Measurements from ENCODE around the gene NAGS.
"Not testable (repeated sequence)": the region's sequence is repeated elsewhere in the genome, so short reads cannot be mapped to it uniquely, and the experiment has no call there.

The NAGS gene

GRCh38 chr17:43986225-43986981 is 18.0 kb upstream of the NAGS start:
- no peak for DNase-seq

- no peak for DNase-seq
Observed at GRCh38 chr17:43987131-43988021, 17.0 kb upstream of the NAGS start.

- no peak for DNase-seq
Observed at GRCh38 chr17:43988301-43988700, 16.1 kb upstream of the NAGS start.

GRCh38 chr17:43992641-43993040 is 11.8 kb upstream of the NAGS start:
- no peak for DNase-seq

GRCh38 chr17:43994272-43995149 is 9.9 kb upstream of the NAGS start:
- peak; percentile 82 for DNase-seq

GRCh38 chr17:43995150-43995471 is 9.3 kb upstream of the NAGS start:
- no peak for DNase-seq

GRCh38 chr17:43997180-43997579 is 7.2 kb upstream of the NAGS start:
- DNase-seq = not testable (repeated sequence)

- DNase-seq = no peak
Observed at GRCh38 chr17:43998552-43998951, 5.9 kb upstream of the NAGS start.

GRCh38 chr17:43999024-43999423 is 5.4 kb upstream of the NAGS start:
- no peak for DNase-seq

- DNase-seq = no peak
Observed at GRCh38 chr17:44000141-44000860, 4.1 kb upstream of the NAGS start.

- DNase-seq = no peak
Observed at GRCh38 chr17:44000871-44001460, 3.5 kb upstream of the NAGS start.

- DNase-seq = no peak
Observed at GRCh38 chr17:44001461-44001920, 2.9 kb upstream of the NAGS start.

- no peak for DNase-seq
Observed at GRCh38 chr17:44002141-44002848, 2.1 kb upstream of the NAGS start.

GRCh38 chr17:44004761-44005526 is 522 bp downstream of the NAGS start:
- DNase-seq = peak; percentile 38

GRCh38 chr17:44005527-44006271 is 1.3 kb downstream of the NAGS start:
- peak; percentile 49 for DNase-seq

- DNase-seq = no peak
Observed at GRCh38 chr17:44006272-44006597, 1.8 kb downstream of the NAGS start.

- peak; percentile 100 for DNase-seq
Observed at GRCh38 chr17:44006598-44007345, 2.4 kb downstream of the NAGS start.

GRCh38 chr17:44007346-44008204 is 3.2 kb downstream of the NAGS start:
- DNase-seq = no peak

All from stimulated activated CD4-positive, alpha-beta T cell treated with anti-CD3 and anti-CD28 coated beads, Interleukin-15, amount 100 ng/mL, for 24 hours (primary cell).